Activated CD8-positive, alpha-beta memory T cell treated with anti-CD3 and anti-CD28 coated beads for 36 hours (primary cell): ENCODE measurements around the gene FOXE1. TPM values are rescaled to one million over a fixed set of nuclear protein-coding genes. Genes with fewer than 3 reads are reported as not detected.

Experiments
- CTCF ChIA-PET: fragments of 350-600 bp; sonication (Branson Sonifier 250); formaldehyde crosslinking; loops from one replicate; lab custom pipeline; 2021; ENCODE audit warnings: antibody characterized with exemption; lab: Charles Lee
- POLR2A ChIA-PET: fragments of 350-600 bp; sonication (Branson Sonifier 250); formaldehyde crosslinking; loops from one replicate; lab custom pipeline; 2021; ENCODE audit warnings: antibody characterized with exemption; lab: Charles Lee
- total RNA-seq, 2 experiments: library from RNA; stranded (reverse); gene quantifications; one replicate each; pipeline ENCODE4 v1.2.3, GENCODE V29; 2021

Gene FOXE1
- total RNA-seq, 2 experiments from 2014 or later: not detected

DNA sequence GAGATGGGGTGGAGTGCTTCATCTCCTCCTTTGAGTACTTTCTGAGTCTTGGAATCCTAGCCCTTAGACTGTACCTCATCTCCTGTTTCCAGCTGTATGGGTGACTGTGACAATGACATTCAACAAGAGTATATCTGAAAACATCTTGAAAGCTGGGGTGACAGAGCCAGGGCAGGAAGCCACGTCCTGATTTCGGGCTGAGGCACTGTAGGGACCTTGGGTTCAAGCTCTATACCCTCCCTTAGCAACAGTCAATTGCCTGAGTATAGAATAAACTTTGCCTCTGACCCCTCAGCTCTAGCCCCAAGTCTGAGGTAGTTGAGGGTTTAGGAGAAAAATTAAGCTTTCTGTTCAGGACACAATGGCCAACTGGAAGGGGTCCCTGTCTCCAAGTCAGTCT, 6.3 kb downstream of the FOXE1 start:
- ChIA-PET POLR2A (no interaction called here), CTCF (no interaction called here)

DNA sequence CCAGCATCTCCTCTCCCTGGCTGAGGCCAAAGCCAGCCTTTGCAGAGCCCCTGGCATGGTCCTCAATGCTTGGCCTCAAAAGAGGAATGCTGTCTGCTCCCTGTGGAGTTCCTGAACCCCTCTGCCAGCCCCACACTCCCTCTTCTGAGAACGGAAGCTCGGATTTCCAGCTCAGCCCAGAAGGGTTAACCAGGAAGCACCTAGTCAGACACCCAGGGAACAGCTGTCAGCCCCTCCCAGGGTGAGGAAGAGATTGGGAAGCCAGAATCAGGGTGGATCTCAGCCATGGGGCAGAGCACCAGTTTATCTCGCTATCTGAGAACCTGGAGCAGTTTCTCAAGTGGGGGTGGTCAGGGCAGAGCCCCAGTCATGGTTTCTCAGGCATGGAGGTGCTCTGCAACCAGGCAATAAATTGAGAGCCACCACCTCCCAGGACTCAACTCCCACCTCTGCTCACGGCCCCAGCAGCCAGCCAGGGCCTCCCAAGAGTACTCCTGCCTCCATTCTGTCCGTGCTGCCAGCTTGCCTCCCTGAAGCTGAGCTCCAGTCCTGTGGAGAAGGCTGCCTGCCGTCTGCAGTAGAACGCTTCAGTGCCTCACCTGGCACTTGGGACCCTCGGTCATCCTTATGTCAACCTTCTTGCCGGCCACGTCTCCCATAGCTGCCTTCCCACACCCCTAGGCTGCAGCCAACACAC, 7.6 kb downstream of the FOXE1 start:
- CTCF ChIA-PET: no interaction called here
- POLR2A ChIA-PET: no interaction called here

DNA sequence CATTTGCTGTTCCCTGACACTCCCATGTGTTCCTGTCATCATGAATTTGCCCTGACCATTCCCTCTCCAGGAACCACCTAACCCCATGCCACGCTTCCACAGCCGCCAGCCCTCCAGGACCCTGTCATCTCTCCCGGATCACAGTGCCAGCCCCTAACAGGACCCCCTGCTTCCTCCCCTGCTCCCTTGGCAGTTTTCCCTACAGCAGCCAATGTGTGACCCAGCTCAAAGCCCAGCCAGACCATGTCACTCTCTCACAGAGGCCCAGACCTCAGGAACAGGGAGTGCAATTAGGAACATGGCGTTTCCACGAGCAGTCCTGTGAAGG, 8.1 kb downstream of the FOXE1 start:
- ChIA-PET CTCF (no interaction called here), POLR2A (no interaction called here)

DNA sequence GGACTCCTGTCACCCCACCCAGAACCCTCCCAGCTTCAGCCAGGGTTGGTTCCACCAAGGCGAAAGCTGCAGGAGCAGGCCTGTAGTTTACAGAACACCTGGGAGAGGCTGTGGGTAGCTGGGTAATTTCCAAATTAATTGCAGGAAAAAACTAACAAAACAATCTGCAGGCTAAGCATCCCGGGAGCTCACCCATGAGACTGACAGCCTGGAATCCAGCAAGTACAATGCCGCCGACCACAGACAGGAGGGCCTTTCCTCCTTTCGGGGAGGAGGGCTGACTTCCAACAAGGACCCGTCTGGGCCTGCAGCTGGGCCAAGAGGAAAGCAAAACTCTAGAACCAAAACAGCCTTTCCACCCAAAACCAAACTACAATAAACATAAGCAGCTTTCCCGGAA, 10.3 kb downstream of the FOXE1 start:
- ChIA-PET POLR2A (no interaction called here), CTCF (no interaction called here)

DNA sequence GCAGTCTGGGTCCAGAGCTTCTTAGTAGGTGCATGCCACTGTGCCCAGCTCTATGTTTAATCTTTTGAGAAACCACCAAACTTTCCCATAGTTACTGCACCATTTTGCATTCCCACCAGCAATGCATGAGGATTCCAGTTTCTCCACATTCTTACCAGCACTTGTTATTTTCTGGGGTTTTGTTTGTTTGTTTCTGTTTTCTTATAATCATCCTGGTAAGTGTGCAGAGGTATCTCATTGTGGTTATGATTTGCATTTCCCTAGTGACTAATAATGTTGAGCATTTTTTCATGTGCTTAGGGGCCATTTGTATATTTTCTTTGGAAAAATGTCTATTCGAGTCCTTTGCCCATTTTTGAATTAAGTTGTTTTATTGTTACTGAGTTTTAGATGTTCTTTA, 11.4 kb downstream of the FOXE1 start:
- CTCF ChIA-PET: no interaction called here
- POLR2A ChIA-PET: no interaction called here

DNA sequence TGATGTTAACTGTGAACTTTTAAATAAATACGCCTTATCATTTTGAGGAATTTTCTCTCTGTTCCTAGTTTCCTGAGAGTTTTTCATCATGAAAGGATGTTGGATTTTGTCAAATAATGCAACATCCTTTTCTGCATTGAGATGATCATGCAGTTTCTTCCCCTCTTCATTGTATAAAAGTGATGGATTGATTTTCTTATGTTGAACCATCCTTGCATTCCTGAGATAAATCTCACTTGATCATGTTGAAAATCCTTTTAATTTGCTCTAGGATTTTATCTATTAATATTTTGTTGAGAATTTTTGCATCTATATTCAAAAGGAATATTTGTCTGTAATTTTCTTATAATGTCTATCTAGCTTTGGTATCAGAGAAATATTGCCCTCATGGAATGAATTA, 13.3 kb downstream of the FOXE1 start:
- POLR2A ChIA-PET: no interaction called here
- CTCF ChIA-PET: no interaction called here

DNA sequence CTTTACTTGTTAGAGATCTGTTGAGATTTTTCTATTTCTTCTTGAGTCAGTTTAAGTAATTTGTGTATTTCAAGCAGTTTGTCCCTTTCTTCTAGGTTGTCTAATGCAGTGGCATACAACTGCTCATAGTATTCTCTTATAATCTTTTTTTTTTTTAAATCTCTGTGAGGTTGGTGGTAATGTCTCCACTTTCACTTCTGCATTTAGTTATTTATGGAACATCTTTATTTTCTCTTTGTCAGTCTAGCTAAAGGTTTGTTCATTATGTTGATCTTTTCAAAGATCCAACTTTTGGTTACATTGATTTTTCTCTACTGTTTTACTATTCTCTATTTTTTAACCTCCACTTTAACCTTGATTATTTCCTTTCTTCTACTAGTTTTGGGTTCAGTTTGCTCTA, 13.8 kb downstream of the FOXE1 start:
- ChIA-PET CTCF (no interaction called here), POLR2A (no interaction called here)

DNA sequence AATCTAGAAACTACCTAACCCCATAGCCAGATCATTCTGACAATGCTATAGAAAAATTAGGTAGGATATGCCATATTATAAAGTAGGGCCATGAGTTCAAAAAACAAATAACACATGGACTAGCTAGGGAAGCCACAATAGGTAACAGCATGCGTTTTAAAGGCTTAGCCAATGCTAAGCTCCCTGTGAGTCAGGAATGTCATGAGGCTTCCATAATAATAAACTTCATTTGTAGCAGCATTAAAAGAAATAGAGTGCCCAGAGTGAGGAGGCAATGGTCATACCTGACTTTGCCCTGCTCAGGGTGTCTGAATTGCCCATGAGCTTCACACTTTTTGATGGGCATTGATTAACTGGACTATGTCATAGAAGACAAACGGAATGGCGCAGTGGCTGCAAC, 15.8 kb downstream of the FOXE1 start:
- ChIA-PET POLR2A (no interaction called here), CTCF (no interaction called here)

DNA sequence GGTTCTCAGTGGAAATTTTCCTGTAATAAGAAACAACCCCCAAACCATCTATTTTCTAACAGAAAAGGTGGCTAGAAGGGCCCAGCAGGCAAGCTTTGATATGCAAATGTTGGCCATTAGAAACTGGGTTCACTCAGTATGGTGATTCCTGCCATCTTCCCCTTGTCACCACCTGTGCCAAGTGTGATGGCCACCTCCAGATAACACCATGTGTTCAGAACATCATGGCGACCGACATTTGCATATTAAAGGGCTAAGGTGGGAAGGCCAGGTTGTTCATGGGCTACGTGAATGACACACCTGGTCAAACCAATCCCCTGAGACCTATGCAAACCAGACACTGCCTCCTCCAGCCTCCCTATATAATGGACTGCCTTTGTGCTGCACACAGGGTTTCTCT, 20.4 kb downstream of the FOXE1 start:
- ChIA-PET CTCF (no interaction called here), POLR2A (no interaction called here)

DNA sequence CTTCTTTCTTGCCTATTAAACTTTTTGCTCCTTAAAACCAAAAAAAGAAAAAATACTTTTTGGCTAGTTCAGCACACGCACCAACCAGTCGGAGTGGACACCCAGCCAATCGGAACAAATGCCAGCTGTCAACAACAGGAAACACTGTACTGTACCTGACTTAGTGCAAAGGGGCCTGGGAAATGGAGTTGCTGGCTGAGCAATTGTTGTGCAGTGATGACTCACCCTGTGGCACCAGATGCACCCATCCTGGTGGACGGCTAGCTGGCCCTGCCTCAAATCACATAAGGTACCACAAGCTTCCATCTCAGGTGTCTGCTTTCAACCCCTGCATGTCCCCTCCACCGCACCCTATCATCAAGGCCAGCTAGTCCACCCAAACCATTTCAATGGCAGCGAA, 20.9 kb downstream of the FOXE1 start:
- POLR2A ChIA-PET: no interaction called here

DNA sequence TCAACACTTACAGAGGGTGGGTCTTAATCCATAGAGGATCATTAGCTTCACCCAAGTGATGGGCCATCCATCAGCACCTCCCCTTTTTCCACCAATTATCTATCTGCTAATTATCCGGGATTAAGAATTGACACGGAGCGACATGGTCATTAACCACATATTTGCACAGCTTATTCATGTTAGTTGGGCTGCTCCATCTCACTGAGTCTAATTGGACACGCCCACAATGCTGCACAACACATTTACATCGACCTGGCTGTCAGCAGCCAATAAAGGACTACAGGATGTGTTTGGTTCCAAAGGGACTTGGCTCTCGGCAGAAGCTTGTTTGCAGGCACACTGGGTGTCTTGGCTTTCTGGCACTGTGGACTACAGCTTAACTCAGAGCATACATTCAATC, 21.6 kb downstream of the FOXE1 start:
- POLR2A ChIA-PET: no interaction called here
- CTCF ChIA-PET: no interaction called here

More for the DNA sequence above, 20.9 kb downstream of the FOXE1 start:
- CTCF ChIA-PET: no interaction called here

DNA sequence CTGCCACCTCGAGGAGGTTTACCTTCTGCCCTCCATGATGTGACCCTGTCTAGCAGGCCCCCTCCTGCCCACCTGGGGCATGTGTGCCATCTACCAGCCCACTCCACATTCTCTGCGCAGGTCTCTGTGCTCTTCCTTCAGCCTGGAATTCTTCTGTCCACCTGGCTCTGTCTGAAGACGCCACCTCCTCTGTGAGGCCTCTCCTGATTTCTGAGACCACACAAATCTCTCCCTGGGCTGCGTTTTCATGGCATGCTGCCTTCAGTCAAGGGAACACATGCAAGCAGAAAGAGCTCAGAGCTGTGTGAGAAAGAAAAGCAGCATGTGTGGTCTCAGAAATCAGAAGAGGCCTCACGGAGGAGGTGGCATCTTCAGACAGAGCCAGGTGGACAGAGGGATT, 22.1 kb downstream of the FOXE1 start:
- POLR2A ChIA-PET: no interaction called here
- CTCF ChIA-PET: no interaction called here

DNA sequence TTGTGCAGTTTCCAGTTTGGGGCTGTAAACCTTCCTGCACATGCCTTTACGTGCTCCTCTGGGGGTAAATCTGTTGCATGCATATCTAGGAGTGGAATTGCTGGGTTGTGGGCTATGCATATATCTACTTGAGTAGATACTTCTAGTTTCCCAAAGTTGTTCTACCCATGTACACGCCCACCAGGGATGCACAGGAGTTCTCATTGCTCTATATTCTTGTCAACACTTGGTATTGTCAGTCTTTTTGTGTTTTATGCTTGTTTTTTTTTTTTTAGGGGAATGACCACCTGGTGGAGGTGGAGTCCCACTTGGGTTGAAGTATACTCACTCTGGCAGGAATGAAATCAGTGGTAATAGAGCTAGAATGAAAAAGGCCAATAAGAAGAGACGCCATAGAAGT, 23.0 kb downstream of the FOXE1 start:
- ChIA-PET POLR2A (no interaction called here), CTCF (no interaction called here)

DNA sequence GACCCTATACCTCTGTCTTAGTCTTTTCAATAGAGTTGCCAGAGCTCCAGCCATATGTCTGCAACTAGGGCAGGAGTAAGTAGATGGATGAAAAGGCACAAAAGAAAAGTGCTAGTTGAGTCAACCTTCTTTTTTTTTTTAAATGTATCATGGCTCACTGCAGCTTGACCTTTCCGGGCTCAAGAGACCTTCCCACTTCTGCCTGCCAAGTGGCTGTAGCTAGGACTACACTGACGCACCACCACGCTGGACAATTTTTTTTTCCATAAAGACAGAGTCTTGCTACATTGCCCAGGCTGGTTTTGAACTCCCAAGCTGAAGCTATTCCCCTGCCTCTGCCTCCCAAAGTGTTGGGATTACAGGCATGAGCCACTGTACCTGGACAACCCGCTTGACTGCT, 27.3 kb downstream of the FOXE1 start:
- CTCF ChIA-PET: no interaction called here
- POLR2A ChIA-PET: no interaction called here

DNA sequence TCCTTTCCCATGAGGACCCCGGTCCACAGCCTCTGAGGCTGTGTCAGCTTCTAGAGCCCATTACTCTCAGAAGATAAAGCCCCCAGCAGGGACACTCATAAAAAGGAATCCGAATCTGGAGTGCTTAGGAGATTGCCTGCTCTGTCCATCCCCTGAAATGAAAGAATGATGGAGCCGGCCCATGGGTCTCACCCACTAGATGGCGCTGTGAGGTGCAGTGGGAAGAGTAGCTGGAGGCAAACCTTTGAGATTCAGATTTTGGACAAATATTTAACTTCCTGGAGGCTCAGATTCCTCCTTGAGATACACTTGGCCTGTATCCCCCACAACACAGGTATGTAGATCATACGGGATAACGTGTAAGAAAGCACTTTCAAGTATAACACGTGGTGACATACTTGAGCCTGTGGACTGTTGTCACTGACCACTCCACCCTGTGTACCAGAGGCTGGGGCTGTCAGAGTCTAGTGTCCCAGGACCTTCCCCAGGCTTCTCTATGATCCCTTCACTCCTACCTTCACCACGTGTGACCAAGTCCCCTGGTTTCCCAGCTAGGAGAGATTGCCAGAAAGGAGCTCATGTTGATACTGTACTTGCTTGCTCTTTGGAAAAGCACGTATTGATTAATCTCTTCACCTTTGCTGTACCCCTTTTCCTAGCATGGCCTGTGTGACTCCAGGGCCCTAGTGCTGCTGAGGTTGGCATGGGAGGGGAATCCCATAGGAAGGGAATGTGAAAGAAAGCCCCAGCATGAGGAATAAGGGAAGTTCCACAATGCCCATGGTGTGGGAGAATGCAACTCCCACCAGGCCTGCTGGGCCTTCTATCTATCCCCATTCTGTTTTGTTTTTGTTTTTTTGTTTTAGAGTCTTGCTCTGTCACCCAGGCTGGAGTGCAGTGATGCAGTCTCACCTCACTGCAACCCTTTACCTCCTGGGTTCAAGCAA, 37.2 kb downstream of the FOXE1 start:
- ChIA-PET CTCF (interaction anchor here (0.7 to 4.1 kb wide), 9 partner anchors 8 to 178 kb away, joined by 3 to 30 read pairs (median 3); no protein-coding TSS in a partner anchor), POLR2A (no interaction called here)

DNA sequence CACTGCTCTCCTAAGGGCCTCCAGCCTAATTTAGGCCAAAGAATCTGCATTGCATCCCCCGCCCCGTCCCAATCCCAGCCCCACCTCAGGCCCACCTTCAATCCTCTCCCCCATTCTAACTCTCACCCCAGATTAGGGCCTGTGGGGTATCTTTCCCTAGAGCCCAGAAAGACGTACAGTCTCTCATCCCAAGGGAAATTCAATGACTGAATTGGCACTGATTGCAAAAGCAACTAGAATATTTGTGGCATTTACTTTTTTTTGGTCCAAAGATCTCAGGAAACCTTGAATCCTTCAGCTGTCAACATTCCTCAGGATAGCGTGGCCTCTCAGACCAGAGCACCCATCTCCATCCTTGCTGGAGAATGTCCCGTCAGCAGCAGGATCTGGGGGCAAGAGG, 38.7 kb downstream of the FOXE1 start:
- ChIA-PET CTCF (interaction anchor here (0.9 to 4.1 kb wide), 2 partner anchors 10 to 186 kb away, joined by 3 to 30 read pairs; no protein-coding TSS in a partner anchor), POLR2A (no interaction called here)

DNA sequence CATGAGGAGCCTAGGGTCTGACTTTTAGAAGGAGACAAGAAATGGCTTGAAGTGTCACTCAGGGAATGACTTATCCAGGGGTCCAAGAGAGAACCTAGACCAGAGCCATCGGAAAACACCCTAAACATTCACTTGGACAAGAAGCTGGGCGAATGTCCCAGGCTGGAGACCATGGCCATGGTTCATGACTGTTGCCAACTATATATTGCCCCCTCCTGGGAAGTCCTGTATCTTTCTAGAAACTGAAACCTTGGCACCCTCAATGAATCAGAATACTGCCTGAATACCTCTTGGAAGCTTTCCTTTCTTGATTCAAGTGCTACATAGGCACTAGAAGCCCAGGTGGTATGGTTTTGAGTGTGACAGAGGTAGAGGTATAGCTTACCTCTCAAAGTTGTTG, 39.4 kb downstream of the FOXE1 start:
- ChIA-PET POLR2A (no interaction called here), CTCF (interaction anchor here (0.9 to 1.3 kb wide), 2 partner anchors 9 to 187 kb away, joined by 3 to 5 read pairs; no protein-coding TSS in a partner anchor)

DNA sequence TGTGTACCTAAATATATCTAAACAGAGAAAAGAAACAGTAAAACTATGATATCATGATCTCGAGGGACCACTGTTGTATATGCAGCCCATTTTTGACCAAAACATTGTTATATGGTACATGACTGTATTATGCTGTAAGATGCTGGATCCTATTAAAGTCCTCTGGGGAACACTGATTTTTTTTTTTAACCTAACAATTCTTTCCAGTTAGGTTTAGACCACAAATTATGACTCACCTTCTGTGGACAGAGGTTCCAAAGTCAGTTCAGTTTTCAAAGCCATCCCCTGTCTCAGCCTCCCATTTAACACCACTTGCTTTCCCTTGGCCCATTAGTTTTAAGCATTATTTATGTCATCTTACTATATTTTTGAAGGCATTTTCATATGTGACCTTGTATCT, 42.2 kb downstream of the FOXE1 start:
- POLR2A ChIA-PET: no interaction called here
- CTCF ChIA-PET: no interaction called here

DNA sequence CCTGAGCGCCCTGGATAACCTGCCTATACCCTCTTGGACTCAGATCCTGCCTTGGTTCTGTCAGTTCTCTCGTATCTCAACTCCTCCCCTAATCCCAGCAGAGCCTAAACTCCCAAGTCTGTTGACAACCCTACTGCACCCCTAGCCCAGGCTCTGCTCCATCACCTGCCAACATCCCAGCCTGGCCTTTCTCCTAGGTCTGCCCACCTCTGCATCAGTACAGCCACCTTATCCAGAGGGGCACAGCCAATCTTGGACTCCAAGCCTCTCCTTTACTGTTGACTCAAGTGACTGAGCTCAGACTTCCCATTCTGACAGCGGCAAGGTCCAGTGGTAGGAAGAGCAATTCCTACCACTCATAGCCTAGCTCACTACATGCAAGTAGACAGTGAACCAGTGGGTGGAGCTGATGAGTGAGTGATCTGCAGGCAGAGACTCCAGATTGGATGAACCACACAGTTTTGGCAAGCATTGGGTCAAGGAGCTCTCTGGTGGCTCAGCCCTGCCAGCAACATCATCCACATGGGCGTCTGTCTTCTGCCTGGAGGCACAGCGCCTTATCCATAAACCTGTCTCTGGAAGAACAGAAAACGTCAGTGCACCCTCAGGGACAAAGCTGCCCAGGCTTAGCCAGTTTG, 42.8 kb downstream of the FOXE1 start:
- ChIA-PET POLR2A (interaction anchor here (1.1 kb wide), 1 partner anchor 242 kb away, joined by 4 read pairs; no protein-coding TSS in a partner anchor), CTCF (no interaction called here)

DNA sequence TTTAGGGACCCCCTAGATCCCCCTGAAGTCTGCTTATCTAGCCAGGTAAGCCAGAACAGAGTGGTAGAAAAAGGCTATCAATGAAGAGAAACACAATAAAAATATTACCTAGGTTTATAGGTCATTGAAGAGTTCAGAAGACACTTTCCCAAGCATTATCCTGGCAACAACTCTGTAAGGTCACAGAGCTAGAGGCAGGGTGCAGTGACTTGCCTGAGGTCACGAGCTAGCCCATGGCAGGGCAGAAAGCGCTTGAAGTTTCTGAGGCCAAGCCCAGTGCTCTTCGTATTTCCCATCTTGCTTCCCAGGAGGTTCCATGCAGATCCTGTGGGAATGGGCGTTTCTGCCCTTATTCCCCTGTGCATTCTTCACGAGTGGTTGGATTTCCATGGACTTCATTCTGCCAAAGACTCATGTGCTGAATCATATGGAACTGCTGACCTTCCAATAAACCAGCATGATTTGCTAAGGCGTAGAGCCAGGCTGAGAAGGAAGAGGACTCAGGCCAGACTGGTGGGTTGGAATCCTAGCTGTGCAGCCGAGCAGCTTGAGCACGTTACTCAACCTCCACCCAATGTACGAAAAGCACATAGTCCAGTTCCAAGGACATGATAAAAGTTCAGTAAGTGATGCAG, 47.2 kb downstream of the FOXE1 start:
- CTCF ChIA-PET: interaction anchor here (0.6 to 4.4 kb wide), 7 partner anchors 8 to 201 kb away, joined by 3 to 30 read pairs (median 5); partner anchors contain the start of gene TRMO
- POLR2A ChIA-PET: no interaction called here
